Colon (tissue), 2 donors: ENCODE measurements around the gene DYNLT2.

Experiments used
- FAIRE-seq: peaks from 2 replicates; lab custom pipeline; 2012; peaks lifted over from hg19 to GRCh38; lab: Jason Lieb, UNC
- donor health status: control.
- donor health status: control.

The DYNLT2 gene, protein sequence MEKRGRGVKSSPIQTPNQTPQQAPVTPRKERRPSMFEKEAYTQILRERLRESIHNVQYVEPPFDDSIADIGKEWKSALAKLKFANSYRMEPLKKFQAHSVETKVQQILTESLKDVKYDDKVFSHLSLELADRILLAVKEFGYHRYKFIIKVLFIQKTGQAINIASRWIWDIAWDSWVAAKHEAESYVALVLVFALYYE

DNA sequence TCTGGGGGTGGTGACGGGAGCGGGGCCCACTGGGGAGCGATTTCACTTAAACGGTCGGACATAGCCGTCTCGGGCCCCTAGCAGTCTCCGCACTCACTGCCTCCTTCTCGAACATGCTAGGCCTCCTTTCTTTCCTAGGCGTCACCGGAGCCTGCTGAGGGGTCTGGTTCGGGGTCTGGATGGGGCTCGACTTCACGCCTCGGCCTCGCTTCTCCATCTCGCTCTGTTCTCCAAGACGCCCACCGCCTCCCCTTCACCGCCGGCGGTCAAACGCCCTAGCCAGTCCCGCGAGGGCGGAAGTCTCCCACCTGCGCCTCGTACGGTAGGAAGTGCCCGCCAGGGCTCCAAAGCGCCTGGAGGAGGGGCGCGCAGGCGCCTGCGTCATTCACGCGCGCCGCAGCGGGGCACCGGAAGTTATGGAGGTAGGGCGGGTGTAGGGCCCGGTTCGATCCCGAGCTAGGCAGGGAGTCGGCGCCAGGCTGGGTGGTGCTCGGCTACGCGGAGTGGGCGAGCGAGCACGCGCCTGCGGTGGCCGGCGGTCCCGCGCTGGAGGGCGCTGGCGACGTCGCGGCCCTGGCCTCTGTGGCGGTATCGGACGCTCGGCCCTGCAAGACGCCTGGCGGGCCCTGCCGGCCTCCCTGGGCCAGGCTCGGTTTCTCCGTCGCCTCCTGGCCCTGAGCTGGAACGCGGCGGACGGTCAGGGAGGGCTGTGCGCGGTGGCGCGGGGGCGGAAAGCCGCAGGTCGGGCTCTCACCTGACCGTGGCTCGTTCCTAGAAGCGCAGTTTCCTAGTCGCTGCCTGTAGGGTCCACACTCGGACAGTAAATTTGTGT, at the start of gene DYNLT2, which contains the start of gene ERMARD:
TSS of gene DYNLT2 (minus strand) at position 331 of the 832 bp plus-strand sequence. CDS start at position 217, 114 bp downstream.
TSS of gene ERMARD (plus strand) at position 381 of the 832 bp plus-strand sequence. CDS start at position 417, 36 bp downstream.
- FAIRE-seq = no peak

DNA sequence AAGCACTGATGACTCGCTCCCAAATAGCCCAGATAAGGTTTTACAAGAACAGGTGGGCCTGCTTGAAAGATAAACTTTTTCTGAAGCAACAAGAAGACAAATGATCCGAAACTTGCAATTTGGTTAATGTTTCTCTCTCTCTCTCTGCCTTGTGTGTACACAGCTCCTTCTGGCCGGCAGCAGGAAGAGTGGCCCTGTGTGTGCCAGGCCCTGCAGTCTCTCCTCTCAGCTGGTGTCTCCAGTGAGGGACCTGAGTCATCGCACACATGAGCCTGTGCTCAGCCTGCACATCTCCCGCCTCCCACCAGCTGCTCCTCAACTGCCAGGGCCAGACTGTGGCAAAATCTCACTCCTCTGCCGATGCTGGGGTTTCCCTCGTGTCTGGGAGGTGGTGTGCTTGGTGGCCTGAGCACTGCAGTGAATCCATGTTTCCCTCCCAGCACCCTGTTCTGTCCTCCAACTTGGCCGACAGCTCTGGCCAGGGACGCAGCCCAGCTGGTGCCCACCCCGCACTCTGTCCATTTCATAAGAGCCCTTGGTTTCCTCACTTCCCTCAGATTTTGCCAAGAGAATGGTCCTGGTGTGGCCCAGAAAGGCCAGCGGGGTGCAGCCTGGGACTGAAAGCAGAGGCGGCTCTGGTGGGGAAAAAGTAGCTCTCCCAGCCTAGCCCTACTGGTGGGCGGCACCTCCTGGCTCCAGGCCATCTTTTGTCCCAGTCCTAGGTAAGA, 49.5 kb upstream of the DYNLT2 start:
- FAIRE-seq = no peak

DNA sequence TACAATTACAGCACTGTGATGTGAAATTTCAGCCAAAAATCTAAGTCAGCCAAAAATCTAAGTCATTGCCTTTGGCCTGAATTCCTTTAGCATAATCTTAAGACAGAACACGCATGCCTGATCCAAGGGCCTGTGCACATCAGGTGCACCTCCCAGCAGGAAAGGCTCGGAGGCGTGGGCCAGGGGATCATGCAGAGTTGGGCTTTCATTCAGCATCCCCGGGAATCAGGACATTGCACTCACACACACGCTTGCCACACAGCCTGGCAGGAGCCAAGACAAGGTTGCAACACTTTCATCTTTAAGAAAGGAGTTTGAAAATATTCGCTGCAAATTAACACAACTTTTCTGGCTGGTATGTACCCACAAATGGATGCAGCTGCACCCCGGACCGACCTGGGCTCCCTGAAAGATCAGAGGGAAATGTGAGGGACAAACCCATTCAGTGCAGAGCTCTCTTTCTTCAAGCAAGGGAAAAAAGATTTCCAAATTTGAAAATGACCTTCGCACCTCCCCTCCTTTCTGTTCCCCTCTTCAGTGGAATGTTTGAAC, 48.8 kb upstream of the DYNLT2 start:
- FAIRE-seq = no peak

DNA sequence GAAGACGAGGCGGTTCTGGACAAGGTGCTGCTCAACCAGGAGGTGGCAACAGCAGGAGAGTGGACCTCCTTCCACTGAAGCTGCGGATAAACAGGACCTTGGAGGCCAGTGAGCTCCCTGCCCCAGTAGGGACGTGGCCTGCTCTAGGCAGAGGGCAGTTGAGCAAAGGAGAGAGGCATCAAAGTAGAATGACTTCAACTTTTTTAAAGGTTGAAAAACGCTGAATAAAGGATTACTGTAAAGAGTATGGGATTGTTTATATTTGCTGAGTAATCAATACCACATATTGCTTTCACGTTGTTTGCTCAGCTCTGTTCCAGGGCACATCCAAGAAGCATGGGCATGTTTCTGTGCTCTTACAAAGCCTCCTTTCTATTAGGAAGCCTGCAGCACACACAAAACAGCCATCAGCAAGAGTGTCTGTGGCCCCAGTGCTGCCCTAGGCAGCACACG, 48.1 kb upstream of the DYNLT2 start:
- no peak for FAIRE-seq

DNA sequence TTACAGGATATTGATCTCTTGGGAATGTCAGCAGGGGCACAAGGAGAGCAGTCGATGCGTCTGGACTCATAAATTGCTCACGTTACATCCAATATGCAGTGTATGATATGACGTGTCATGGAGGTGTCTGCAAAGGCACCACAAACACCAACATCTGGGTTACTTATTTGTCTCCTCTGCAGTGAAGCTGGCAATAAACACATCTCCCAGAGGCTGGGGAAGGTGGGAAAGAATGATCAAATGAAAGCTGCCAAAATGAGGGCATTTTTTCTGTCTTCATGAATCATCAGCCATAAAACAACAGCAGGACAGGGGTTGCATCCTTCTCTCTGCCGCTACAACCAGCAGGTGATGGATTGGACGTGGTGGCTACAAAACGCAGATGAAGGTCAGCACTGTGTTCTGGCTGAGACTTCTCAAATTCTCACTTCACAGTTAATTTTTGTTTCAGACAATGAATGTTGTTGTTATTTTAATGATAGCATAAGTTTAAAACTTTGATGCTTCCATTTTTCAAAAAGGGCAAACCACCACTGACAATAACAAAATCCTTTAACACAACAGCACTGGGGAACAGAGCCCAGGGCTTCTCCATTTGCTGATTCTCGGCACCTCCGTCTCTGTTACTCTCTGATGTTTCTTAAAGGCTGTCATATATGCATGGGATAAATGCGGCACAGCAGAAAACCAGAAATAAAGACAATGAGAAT, 47.5 kb upstream of the DYNLT2 start:
- FAIRE-seq = no peak

DNA sequence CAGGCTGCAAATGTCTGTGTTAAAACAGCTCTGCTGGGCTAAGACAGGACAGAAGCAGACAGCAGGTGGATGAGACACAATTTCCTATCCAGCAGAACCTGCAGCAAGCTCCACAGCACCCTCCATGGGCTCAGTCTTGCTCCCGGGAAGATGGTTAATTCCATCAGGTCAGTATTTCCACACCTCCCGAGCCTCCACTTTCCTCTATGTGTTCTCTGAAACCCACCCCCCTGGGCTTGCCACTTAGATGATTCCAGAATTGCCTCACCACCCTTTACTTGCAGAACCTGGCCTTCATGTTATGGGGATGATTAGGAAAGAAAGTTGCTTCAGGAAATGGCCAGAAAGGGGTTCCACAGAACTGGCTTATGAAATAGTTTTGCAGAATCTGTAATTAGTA, 43.8 kb upstream of the DYNLT2 start:
- no peak for FAIRE-seq

DNA sequence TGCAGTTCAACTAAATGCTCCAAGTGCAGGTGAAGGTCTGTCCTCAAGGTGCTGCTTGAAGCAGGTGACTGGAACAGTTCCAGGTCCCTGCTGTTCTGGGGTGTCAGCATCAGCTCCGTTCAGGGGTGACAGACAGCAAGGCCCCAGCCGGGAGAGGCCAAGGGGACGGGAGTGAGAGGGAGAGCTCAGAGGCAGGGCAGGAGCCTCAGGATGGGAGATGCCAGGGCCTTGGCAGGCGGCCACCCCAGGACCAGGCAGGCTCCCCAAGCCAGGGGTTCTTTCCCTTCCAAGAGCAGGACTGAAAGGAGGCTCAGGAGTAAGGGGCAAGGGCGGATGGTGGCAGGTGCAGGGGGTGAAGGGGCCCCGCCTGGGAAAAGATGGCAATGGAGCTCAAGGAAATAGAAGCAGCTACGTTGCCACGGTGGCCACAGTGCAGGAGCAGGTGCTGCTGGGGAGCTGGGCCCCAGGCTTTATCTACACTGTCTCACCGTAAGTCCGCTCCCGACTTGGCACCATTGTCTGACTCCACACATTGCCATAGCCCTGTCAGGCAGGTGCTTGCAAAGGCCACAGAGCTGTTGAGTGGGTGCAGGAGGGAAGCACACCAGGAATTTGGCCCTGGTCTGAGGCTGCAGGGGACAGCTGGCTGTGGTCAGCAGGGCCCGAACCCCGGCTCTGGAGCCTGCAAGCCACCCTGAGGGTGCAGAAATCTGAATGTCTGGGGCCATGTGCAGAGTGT, 43.1 kb upstream of the DYNLT2 start:
- FAIRE-seq = no peak

DNA sequence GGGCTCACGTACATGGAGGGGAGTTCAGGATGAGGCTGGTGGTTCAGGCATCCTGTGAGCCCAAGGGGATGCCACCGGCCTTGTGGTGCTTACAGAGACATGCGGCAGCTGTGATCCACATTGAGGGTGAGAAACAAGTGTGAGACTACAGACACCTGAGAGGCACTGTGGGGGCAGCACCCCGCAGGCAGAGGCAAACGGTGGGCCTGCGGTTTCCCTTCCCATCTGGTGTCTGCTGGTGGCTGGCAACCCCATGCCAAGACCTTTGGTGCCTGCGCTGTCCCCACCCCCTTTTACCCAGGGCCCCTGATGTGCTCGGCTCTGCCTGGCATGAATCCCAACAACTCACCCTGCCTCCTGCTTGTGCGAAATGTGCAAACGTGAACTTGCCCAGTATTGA, 42.0 kb upstream of the DYNLT2 start:
- no peak for FAIRE-seq

DNA sequence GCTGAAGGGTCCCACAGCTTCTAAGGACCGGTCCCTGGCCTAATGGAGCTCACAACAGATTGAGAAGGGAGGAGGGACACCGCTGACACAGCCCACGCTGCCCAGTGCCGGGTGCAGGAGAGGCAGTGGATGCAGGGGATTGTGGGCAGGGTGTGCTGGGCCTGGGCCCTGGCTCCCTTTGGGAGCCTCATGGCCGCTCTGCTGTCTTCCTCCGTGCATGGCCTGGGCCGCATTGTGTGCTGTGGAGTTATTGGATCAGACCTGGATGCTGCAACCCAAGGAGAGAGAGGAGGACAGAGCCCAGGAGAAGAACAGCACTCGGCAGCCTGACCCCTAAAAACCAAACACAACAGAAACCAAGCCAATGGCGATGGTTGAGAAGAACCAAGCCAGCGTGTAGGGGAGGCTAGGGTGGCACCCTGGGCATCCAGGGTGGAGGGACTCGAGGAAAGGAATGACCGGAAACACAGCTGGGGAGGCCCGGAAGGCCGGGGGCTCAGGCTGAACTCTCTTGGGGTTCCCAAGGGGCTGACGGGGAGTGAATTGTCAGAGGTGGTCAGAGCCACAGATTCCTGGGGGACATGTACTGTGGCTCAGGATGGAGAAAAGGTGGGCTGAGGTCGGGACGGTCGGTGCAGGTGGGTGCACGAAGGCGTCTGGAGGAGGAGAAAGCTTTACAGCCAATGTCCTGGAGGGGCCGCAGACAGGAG, 41.1 kb upstream of the DYNLT2 start:
- FAIRE-seq = no peak

DNA sequence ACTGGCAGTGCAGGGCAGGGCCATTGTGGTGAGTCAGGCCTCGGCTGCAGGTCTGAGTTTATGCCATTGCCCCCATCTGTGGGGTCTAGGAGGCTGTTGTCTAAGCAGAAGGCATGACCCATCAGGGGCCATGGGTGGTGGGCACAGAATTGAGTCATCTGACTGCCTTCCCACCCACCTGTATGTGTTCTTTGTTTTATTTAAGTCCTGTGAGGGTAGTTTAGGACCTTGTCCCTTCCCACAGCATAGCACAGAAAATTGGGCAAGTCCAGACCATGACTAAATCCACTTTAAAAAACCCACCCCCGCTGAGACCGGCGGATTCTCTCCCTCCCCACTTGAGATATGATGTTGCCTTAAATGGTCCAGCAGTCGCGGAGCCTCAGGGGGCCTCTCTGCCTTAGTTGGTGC, 40.4 kb upstream of the DYNLT2 start:
- FAIRE-seq = no peak

DNA sequence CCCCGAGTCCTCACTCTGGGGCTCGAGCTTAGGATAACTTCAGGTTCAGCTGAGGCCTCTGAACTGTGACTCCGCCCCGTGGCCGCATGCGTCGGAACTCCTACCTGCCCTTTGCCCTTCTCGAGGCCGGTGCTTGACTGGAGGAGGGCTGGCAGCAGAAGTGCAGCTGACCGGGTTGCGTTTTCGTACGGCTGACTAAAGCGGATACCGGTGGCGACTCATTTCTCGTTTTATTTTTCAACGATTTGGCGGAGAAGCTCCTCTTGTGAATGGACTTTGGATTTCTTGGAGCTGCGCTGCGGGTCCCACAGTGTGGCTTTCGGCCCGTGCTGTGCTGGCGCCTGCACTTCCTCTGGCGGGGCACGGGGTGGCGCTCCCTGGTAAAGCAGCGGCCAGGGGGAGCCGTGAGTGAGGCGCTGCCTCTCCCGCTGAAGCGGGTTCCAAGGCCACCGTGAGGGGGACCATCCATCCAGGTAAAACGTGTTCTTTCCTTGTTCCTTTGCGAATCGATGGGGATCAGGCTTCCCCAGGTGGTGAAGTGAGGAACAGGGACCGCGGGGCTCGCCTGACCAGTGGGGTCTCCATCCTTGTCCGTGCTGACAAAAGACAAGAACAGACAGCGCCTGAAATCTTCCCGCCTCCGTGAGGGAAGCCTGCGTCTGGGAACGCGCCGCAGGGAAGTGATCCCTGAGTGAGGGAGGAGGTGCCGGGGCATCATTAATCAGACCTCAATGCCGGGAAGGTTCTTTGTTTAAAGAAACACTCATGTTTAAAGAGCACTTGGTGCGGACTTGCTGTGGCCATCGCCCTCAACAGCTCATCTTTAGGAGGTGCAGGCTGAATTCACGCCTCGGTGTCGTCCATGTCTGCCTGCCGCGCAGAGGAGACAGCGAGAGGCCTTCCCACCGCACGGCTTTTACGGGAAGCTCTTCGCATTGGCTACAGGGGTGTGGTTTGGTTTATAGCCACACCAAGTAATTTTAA, 38.9 kb upstream of the DYNLT2 start:
- FAIRE-seq = no peak

DNA sequence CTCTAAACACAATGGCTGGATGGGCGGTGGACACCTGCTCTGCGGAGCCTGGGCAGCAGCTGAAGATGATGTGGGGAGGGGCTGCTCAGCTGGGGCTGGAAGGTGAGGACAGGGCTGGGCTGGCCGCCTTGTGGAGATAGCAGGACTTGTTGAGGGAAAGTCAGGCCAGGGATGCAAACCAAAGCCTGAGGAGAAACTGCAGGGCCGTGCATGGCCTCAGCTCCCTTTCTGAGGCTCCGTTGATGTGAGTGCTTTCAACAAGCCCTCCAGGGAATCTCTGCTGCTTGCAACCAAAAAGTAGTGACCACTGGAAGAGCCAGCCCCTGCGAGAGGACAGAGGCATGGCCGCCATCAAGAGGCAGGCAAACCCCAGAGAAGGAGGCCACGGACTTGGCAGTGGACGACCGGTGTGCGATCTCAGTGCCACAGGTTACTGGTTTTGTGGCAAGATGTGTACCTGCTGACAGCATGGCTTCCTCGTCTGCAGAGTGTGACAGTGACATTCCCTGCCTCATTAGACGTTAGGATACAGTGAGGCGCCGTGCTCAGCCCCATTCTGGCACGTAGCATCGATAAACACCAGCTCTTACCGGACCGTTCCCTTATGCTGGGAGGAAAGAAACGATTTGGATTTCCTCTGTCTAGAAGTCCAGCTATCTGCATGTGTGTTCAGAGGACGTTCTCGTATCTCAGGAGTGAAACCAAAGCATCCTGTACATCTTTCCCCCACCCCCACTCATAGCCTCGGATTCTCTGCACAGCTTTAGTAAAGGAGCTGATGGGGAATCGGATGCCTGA, 38.0 kb upstream of the DYNLT2 start:
- FAIRE-seq = no peak

DNA sequence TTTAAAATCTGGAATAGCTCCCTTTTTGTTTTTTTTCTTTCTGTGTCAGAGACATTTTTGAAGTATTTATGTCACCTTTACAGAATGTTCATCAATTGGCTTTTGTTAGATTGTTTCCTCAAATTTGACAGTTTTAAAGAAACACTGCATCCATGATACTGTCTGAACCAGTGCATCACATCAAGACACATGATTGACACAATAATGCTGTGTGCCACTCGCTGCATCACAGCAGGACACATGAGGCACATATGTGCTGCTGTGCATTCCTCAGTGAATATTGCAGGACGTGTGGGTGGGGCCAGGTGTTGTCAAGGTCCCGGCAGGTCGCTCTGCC, 37.4 kb upstream of the DYNLT2 start:
- FAIRE-seq = no peak

DNA sequence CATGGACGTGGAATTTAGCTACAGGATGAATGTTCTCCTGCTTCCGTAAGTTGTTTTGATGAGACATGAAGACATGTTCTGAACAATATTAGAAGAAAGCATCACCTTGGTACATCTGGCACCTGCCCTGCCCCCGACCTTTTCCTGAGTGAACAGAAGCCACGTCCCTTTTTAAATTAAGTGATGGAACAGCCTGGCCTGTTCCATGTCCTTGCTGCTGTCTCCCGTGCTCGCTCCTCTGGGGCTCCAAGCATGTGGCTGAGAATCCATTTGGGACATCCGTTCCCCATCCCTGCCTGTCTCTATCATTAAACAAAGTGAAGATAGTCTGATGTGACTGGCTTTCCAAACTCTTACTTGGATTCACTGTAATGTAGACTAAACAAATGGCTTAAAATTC, 36.4 kb upstream of the DYNLT2 start:
- FAIRE-seq = no peak

DNA sequence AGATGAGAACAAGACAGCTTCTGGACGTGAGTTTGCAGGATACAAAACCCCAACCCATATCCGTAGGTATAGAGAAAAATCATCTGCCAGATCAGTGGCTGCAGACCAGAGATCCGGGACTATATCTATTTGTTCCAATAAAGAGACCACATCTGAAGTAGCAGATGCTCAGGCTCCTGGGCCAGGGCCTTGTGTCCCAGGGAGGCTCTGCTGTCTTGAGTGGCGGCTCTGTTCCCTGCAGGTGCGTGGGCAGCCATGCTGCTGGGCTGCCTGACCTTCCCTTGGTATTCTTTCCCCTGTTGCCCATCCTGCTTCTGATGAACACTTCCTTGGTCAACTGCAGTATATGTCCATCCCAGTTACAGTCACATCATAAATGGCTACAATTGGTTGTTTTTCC, 35.0 kb upstream of the DYNLT2 start:
- no peak for FAIRE-seq

DNA sequence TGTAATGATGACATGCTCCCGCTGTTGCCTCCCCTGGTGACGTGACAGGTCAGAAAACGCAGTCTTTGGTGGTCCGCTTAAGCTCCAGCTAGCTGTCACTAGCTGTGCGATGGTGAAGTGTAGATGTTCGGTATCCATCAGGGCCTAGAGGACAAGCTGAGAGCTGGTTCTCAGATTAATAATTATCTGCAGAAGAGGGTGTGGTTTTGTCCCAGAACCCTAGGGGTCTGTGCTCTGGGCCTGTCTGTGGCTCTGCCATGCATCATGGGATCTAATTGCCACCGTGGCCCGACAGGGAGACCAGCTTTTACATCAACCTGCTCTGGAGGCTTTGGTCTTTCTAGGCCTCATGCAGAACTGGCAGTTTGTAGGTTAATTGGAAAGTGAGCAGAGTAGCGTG, 34.2 kb upstream of the DYNLT2 start:
- FAIRE-seq = no peak

DNA sequence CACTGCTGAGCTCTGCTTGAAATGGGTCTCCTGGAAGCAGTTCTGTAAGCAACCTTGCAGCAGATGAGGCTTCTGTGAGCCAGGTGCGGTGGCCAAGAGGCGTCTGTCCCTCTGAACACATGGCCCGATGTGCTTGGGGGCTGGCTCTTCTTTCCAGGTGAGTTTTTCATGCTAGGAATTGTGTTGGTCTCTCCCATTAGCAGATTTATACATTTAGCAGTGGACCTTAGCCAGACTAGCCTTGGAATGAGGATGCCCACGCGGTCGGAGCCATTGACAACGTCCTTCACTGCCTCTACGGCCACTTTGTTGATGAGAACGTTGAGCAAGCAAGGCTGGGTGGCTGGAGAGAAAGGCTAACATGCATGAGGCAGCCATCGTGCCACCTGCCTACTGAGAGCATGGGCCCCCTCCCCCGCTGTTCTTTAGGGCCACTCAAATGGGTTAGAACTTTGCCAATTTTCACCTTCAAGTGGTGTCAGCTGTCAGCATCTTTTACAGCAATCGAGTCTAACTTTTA, 33.5 kb upstream of the DYNLT2 start:
- FAIRE-seq = no peak
